Neural progenitor cell (in vitro differentiated cells): Measurements from ENCODE around the gene DNMT3A. TPM values are rescaled to one million over a fixed set of nuclear protein-coding genes. Genes with fewer than 3 reads are reported as not detected.

Experiments used
- DNase-seq: peaks from one replicate; pipeline ENCODE4 v3.0.0-alpha.2; 2016; ENCODE audit warnings: low spot score
- H2AFZ ChIP-seq: fragments of 200-600 bp; sonication (generic); replicated peaks from 2 replicates; pipeline ENCODE4 v1.6.1; 2016; ENCODE audit warnings: antibody characterized with exemption
- H3F3A ChIP-seq: fragments of 200-600 bp; sonication (generic); 2 replicates; pipeline ENCODE4 v1.6.1; 2016; ENCODE audit warnings: antibody characterized with exemption, low read depth
- H3K27ac ChIP-seq: fragments of 200-600 bp; sonication (generic); 2 replicates; pipeline ENCODE4 v1.5.1; 2016; ENCODE audit warnings: mild to moderate bottlenecking
- H3K27me3 ChIP-seq: fragments of 200-600 bp; sonication (generic); 2 replicates; pipeline ENCODE4 v1.6.1; 2016; ENCODE audit warnings: mild to moderate bottlenecking, moderate library complexity
- H3K36me3 ChIP-seq: fragments of 200-600 bp; sonication (generic); 2 replicates; pipeline ENCODE4 v1.5.1; 2016
- H3K4me1 ChIP-seq: fragments of 200-600 bp; sonication (generic); 2 replicates; pipeline ENCODE4 v1.6.1; 2016; ENCODE audit warnings: mixed run types
- H3K4me2 ChIP-seq: fragments of 200-600 bp; sonication (generic); 2 replicates; pipeline ENCODE4 v1.6.1; 2016
- H3K4me3 ChIP-seq: fragments of 200-600 bp; sonication (generic); 2 replicates; pipeline ENCODE4 v1.5.1; 2016
- H3K79me2 ChIP-seq: fragments of 200-600 bp; sonication (generic); 2 replicates; pipeline ENCODE4 v1.6.1; 2016; ENCODE audit warnings: low read depth
- H3K9ac ChIP-seq: fragments of 200-600 bp; sonication (generic); 2 replicates; pipeline ENCODE4 v1.6.1; 2016
- H3K9me3 ChIP-seq: fragments of 200-600 bp; sonication (generic); 2 replicates; pipeline ENCODE4 v1.5.1; 2016; ENCODE audit warnings: low read depth
- H4K20me1 ChIP-seq: fragments of 200-600 bp; sonication (generic); 2 replicates; pipeline ENCODE4 v1.6.1; 2016; ENCODE audit warnings: low read depth
- H3K27ac Mint-ChIP-seq: 3 replicates; pipeline ENCODE4 v1.8.0; 2021; ENCODE audit warnings: mixed read lengths
- H3K27me3 Mint-ChIP-seq: 2 replicates; pipeline ENCODE4 v1.8.0; 2022; ENCODE audit warnings: low read depth, mild to moderate bottlenecking, inconsistent platforms, moderate library complexity, mixed read lengths; ENCODE audit not compliant: insufficient read depth
- H3K36me3 Mint-ChIP-seq: 3 replicates; pipeline ENCODE4 v1.8.0; 2021; ENCODE audit warnings: mixed read lengths
- H3K4me1 Mint-ChIP-seq: 3 replicates; pipeline ENCODE4 v1.8.0; 2021; ENCODE audit warnings: mixed read lengths
- H3K4me3 Mint-ChIP-seq: 3 replicates; pipeline ENCODE4 v1.8.0; 2021; ENCODE audit warnings: mild to moderate bottlenecking, moderate library complexity, mixed read lengths
- H3K9me3 Mint-ChIP-seq: 3 replicates; pipeline ENCODE4 v1.8.0; 2020; ENCODE audit warnings: mixed read lengths
- EZH2 ChIP-seq: fragments of 200-600 bp; sonication (generic); IDR thresholded peaks from 2 replicates; pipeline ENCODE4 v1.6.1; 2017; ENCODE audit warnings: antibody characterized with exemption, mild to moderate bottlenecking, moderate library complexity
- EZH2phosphoT487 ChIP-seq: fragments of 200-600 bp; sonication (generic); IDR thresholded peaks from 2 replicates; pipeline ENCODE4 v1.6.1; 2017; ENCODE audit warnings: antibody characterized with exemption
- total RNA-seq: library from RNA; depleted of rRNA; stranded (reverse); fragments of >200 nt; gene quantifications from 2 replicates; pipeline ENCODE4 v1.2.3, GENCODE V29; 2015; ENCODE audit warnings: low replicate concordance
- TF ChIP-seq, protein P1 (sequence below): fragments of 200-600 bp; sonication (generic); IDR thresholded peaks from 2 replicates; pipeline ENCODE4 v1.5.1; 2017; ENCODE audit warnings: antibody characterized with exemption, mild to moderate bottlenecking

DNMT3A gene
- total RNA-seq, 1 donor from 2014 or later = 46.5 TPM

DNA sequence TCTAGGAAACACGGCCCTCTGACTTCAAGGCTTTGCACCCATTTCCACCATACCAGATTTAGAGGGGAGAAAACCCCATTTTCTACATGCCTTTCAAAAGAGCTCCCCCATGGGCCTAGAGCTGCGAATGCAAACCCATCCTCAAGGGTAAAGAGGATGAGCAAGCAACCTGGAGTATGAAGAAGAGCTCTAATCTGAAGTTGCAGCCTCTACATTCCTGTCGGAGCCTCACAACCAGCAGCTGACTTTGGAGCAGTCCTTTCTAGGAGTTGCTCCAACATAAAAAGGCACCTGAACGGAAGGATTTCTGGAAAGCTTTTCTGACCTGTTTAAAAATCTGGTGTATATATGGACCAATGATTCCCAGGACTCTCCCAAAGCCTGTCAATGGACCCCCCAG, 91.9 kb downstream of the DNMT3A start:
- TF ChIP-seq EZH2phosphoT487 (no peak), EZH2 (no peak)
- TF ChIP-seq, protein P1, sequence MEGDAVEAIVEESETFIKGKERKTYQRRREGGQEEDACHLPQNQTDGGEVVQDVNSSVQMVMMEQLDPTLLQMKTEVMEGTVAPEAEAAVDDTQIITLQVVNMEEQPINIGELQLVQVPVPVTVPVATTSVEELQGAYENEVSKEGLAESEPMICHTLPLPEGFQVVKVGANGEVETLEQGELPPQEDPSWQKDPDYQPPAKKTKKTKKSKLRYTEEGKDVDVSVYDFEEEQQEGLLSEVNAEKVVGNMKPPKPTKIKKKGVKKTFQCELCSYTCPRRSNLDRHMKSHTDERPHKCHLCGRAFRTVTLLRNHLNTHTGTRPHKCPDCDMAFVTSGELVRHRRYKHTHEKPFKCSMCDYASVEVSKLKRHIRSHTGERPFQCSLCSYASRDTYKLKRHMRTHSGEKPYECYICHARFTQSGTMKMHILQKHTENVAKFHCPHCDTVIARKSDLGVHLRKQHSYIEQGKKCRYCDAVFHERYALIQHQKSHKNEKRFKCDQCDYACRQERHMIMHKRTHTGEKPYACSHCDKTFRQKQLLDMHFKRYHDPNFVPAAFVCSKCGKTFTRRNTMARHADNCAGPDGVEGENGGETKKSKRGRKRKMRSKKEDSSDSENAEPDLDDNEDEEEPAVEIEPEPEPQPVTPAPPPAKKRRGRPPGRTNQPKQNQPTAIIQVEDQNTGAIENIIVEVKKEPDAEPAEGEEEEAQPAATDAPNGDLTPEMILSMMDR = no peak
- no peaks in the 10 kb centered on the region for H3K36me3 ChIP-seq
- Mint-ChIP-seq H3K4me1 (peaks cover 41% of the 10 kb centered on the region), H3K27ac (peak overlapping the region; percentile 15), H3K27me3 (peaks cover 12% of the 10 kb centered on the region), H3K4me3 (peak overlapping the region; percentile 92), H3K36me3 (peaks cover 39% of the 10 kb centered on the region), H3K9me3 (no peaks in the 10 kb centered on the region)
- DNase-seq = no peak
- H3K27me3 ChIP-seq = no peaks in the 10 kb centered on the region
- H2AFZ ChIP-seq = no peak overlapping the region
- H3K79me2 ChIP-seq = peaks cover 46% of the 10 kb centered on the region
- peaks cover 21% of the 10 kb centered on the region for H3F3A ChIP-seq
- no peak overlapping the region for H3K27ac ChIP-seq
- H3K9me3 ChIP-seq = no peaks in the 10 kb centered on the region
- peak overlapping the region; percentile 78 for H3K4me2 ChIP-seq
- peaks cover 26% of the 10 kb centered on the region for H3K4me1 ChIP-seq
- H4K20me1 ChIP-seq = peaks cover 39% of the 10 kb centered on the region
- no peak overlapping the region for H3K9ac ChIP-seq
- peak overlapping the region; percentile 62 for H3K4me3 ChIP-seq

DNA sequence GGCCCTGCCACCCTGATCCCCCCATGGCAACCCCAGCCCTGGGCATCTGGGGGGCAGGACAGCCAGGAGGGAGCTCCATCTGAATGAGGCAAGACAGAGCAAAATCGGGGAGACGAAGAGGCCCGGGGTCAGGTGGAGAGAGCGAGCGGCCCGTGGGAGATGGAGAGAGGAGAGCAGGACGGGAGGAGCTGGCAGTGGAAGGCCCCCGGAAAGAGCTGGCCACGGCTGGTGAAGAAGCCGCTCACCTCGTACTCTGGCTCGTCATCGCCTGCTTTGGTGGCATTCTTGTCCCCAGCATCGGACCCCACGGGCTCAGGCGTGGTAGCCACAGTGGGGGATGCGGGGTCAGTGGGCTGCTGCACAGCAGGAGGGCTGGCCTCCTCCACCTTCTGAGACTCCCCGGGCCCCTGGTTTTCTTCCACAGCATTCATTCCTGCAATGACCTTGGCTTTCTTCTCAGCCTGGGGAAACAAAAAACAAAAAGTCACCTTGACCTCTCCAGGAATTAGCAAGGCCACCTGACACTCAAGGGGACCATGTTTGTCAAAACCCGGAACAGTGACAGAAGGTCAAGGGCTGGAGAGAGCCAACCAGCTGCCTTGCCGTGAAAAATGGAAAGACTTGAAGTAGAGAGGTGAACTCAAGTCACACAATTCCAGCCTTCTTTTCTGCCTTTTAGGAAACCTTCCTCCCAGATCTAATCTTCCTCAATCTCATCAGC, 93.8 kb downstream of the DNMT3A start:
- TF ChIP-seq EZH2 (no peak), EZH2phosphoT487 (no peak)
- TF ChIP-seq, protein P1 = no peak
- H3K27ac ChIP-seq = no peak overlapping the region
- no peaks in the 10 kb centered on the region for H3K9me3 Mint-ChIP-seq
- H3K4me3 Mint-ChIP-seq = no peak overlapping the region
- H3K4me2 ChIP-seq = no peak overlapping the region
- DNase-seq = no peak
- H3K4me1 ChIP-seq = peaks cover 18% of the 10 kb centered on the region
- peaks cover 39% of the 10 kb centered on the region for H4K20me1 ChIP-seq
- H3F3A ChIP-seq = peaks cover 16% of the 10 kb centered on the region
- H3K4me1 Mint-ChIP-seq = peaks cover 26% of the 10 kb centered on the region
- no peak overlapping the region for H3K4me3 ChIP-seq
- H3K79me2 ChIP-seq = peaks cover 46% of the 10 kb centered on the region
- no peaks in the 10 kb centered on the region for H3K36me3 ChIP-seq
- H3K27me3 ChIP-seq = no peaks in the 10 kb centered on the region
- H2AFZ ChIP-seq = no peak overlapping the region
- H3K27ac Mint-ChIP-seq = no peak overlapping the region
- peaks cover 3% of the 10 kb centered on the region for H3K27me3 Mint-ChIP-seq
- H3K9ac ChIP-seq = no peak overlapping the region
- peaks cover 26% of the 10 kb centered on the region for H3K36me3 Mint-ChIP-seq
- H3K9me3 ChIP-seq = no peaks in the 10 kb centered on the region

DNA sequence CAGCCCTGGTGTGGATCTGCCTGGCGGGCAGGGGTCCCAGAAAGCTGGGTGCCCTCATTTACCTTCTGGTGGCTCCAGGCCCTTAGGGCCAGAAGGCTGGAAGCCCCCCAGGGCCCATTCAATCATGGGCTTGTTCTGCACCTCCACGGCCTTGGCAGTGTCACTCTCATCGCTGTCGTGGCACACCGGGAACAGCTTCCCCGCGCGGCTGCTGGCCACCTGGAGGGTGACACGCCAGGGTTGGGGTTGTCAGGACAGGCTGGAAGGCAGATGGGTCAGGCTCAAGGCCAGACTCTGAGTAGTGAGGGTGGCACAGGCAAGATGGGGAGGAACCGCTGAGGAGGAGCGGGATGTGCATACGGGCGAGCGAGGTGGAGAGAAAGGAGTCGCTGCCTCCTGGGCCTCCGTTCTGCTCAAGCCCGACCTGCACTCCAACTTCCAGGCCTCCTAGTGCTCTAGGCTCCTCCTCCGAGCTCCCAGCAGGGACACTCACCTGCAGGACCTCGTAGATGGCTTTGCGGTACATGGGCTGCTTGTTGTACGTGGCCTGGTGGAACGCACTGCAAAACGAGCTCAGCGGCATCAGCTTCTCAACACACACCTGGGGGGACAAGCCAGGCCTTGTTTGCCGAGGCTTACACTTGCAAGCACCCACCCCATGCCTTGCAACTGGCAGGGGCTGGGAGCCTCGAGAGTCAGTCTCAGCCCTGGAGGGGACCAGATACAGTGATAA, 95.0 kb downstream of the DNMT3A start:
- H3K9me3 Mint-ChIP-seq = no peaks in the 10 kb centered on the region
- H3K27me3 Mint-ChIP-seq = peaks cover 3% of the 10 kb centered on the region
- no peak overlapping the region for H3K4me3 Mint-ChIP-seq
- H3K27ac Mint-ChIP-seq = no peak overlapping the region
- Histone ChIP-seq H3K4me2 (no peak overlapping the region), H3F3A (peaks cover 7% of the 10 kb centered on the region), H3K9ac (no peak overlapping the region), H3K27ac (no peak overlapping the region), H2AFZ (no peak overlapping the region), H3K4me3 (no peak overlapping the region), H3K36me3 (no peaks in the 10 kb centered on the region), H3K79me2 (peaks cover 45% of the 10 kb centered on the region), H3K4me1 (peaks cover 18% of the 10 kb centered on the region), H4K20me1 (peaks cover 39% of the 10 kb centered on the region), H3K27me3 (no peaks in the 10 kb centered on the region), H3K9me3 (no peaks in the 10 kb centered on the region)
- DNase-seq = no peak
- peaks cover 22% of the 10 kb centered on the region for H3K4me1 Mint-ChIP-seq
- TF ChIP-seq, protein P1 = no peak
- TF ChIP-seq EZH2phosphoT487 (no peak), EZH2 (no peak)
- peaks cover 35% of the 10 kb centered on the region for H3K36me3 Mint-ChIP-seq
